HL-60/S4 (cell line): ENCODE data around the gene ST6GALNAC3.
"Not testable (repeated sequence)": the region's sequence is repeated elsewhere in the genome, so short reads cannot be mapped to it uniquely, and the experiment has no call there.

ENCODE experiments used
- in situ Hi-C: fragments of 300-500 bp; cut with MboI; formaldehyde crosslinking; loops from 2 replicates; pipeline ENCODE4 v1.14.3; 2022; ENCODE audit warnings: low sequenced_read_pairs

ST6GALNAC3 gene

GRCh38 chr1:76070538-76070937 lies 4.0 kb upstream of the ST6GALNAC3 start:
- in situ Hi-C loops = no loop called here

- in situ Hi-C loops = no loop called here
Measured at GRCh38 chr1:76073481-76073880, 1.1 kb upstream of the ST6GALNAC3 start.

- in situ Hi-C loops = no loop called here
Measured at GRCh38 chr1:76075188-76075489, 593 bp downstream of the ST6GALNAC3 start.

- in situ Hi-C loops = no loop called here
Measured at GRCh38 chr1:76075877-76076276, 1.3 kb downstream of the ST6GALNAC3 start.

- in situ Hi-C loops = no loop called here
Measured at GRCh38 chr1:76079475-76080227, 5.1 kb downstream of the ST6GALNAC3 start.

- in situ Hi-C loops = no loop called here
Measured at GRCh38 chr1:76080552-76081079, 6.1 kb downstream of the ST6GALNAC3 start.

GRCh38 chr1:76082062-76082461 lies 7.5 kb downstream of the ST6GALNAC3 start:
- in situ Hi-C loops = no loop called here

GRCh38 chr1:76083189-76083588 lies 8.6 kb downstream of the ST6GALNAC3 start:
- in situ Hi-C loops = no loop called here

GRCh38 chr1:76084029-76084627 lies 9.6 kb downstream of the ST6GALNAC3 start:
- in situ Hi-C loops = no loop called here

- in situ Hi-C loops = no loop called here
Measured at GRCh38 chr1:76084685-76085084, 10.1 kb downstream of the ST6GALNAC3 start.

- in situ Hi-C loops = no loop called here
Measured at GRCh38 chr1:76086109-76086508, 11.6 kb downstream of the ST6GALNAC3 start.

GRCh38 chr1:76086597-76086996 lies 12.1 kb downstream of the ST6GALNAC3 start:
- in situ Hi-C loops = no loop called here

- in situ Hi-C loops = no loop called here
Measured at GRCh38 chr1:76090283-76091203, 16.0 kb downstream of the ST6GALNAC3 start.

- in situ Hi-C loops = no loop called here
Measured at GRCh38 chr1:76092812-76093211, 18.3 kb downstream of the ST6GALNAC3 start.

- in situ Hi-C loops = no loop called here
Measured at GRCh38 chr1:76093522-76094312, 19.2 kb downstream of the ST6GALNAC3 start.

GRCh38 chr1:76095802-76096201 lies 21.3 kb downstream of the ST6GALNAC3 start:
- in situ Hi-C loops = no loop called here

- in situ Hi-C loops = not testable (repeated sequence)
Measured at GRCh38 chr1:76097064-76097463, 22.5 kb downstream of the ST6GALNAC3 start.

GRCh38 chr1:76098845-76099244 lies 24.3 kb downstream of the ST6GALNAC3 start:
- in situ Hi-C loops = no loop called here

- in situ Hi-C loops = no loop called here
Measured at GRCh38 chr1:76101548-76101947, 27.0 kb downstream of the ST6GALNAC3 start.

- in situ Hi-C loops = no loop called here
Measured at GRCh38 chr1:76102046-76102445, 27.5 kb downstream of the ST6GALNAC3 start.

- in situ Hi-C loops = no loop called here
Measured at GRCh38 chr1:76103034-76103433, 28.5 kb downstream of the ST6GALNAC3 start.
